Erythroblast (primary cell): Measurements from ENCODE around the gene RIN3.

Experiments
- GATA1 ChIP-seq: IDR thresholded peaks from 2 replicates; pipeline ENCODE4 v1.6.1; 2011; ENCODE audit warnings: low read depth, mild to moderate bottlenecking, control low read depth, low read length, moderate library complexity
- POLR2A ChIP-seq: IDR thresholded peaks from 2 replicates; pipeline ENCODE4 v1.6.1; 2011; ENCODE audit warnings: mild to moderate bottlenecking, low read length

DNA sequence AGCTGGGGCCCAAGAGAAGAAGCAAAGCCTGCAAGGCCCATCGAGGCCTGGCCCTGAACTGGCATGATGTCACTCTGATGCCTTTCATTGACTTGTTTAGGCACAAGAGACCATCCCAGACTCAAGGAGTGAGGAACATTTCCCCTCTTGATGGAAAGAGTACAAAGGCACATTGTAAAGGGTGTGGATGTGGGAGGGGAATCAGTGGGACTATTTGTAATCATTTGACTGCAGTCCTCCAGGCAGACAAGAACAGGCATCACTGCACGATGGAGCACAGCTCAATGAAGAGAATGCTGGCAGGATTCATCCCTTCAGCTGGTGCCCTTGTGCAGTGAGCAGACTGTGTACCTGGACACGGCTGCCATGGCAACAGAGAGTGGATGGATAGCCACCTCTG, 147.0 kb downstream of the RIN3 start:
- TF ChIP-seq POLR2A (no peak), GATA1 (no peak)
